Colonic mucosa (tissue), 4 donors: ENCODE data around the gene ACACA. TPM values are rescaled to one million over a fixed set of nuclear protein-coding genes. Genes with fewer than 3 reads are reported as not detected.
"Not testable (repeated sequence)": the region's sequence is repeated elsewhere in the genome, so short reads cannot be mapped to it uniquely, and the experiment has no call there.

ENCODE experiments used
- DNase-seq: peaks from one replicate; pipeline ENCODE4 v3.0.0-alpha.2; 2020
- H3K27ac ChIP-seq: fragments of 200-600 bp; one replicate; pipeline ENCODE4 v1.8.0; 2021
- H3K27me3 ChIP-seq: fragments of 200-600 bp; one replicate; pipeline ENCODE4 v1.8.0; 2021
- H3K36me3 ChIP-seq: fragments of 200-600 bp; one replicate; pipeline ENCODE4 v1.8.0; 2021
- H3K4me1 ChIP-seq: fragments of 200-600 bp; one replicate; pipeline ENCODE4 v1.8.0; 2021; ENCODE audit warnings: mild to moderate bottlenecking
- H3K4me3 ChIP-seq: fragments of 200-600 bp; one replicate; pipeline ENCODE4 v1.8.0; 2021
- H3K9ac ChIP-seq, 2 donors: one replicate each; pipeline ENCODE4 v1.7.0; 2013; ENCODE audit warnings: control low read depth in 2 of 2, low read depth in 2 of 2, low read length in 2 of 2
- H3K9me3 ChIP-seq: fragments of 200-600 bp; one replicate; pipeline ENCODE4 v1.8.0; 2021
- CTCF ChIP-seq: fragments of 200-600 bp; IDR thresholded peaks from one replicate; pipeline ENCODE4 v1.8.0; 2022; ENCODE audit warnings: antibody characterized with exemption, mild to moderate bottlenecking
- intact Hi-C: fragments of 100-400 bp; cut with DNase I; formaldehyde crosslinking; loops from one replicate; pipeline ENCODE4 v1.14.1; 2022
- total RNA-seq, 2 donors: library from RNA; stranded (reverse); fragmentation: NEBNext Ultra II Directional in 1 of 2; extraction: Animal tissue kit (Norgen Biotek cat#: 25700) in 1 of 2; gene quantifications; one replicate each; pipeline ENCODE4 v1.2.1, GENCODE V29; 2021
- donor health status: healthy.
- donor health status: DM: no; HTN: no; CAD: no.
- donor health status: DM: no; HTN: no; CAD: no.

ACACA gene
- total RNA-seq, 2 donors from 2014 or later = 59.5 to 72.6 TPM

GRCh38 chr17:37405955-37406634 is 541 bp downstream of the ACACA start:
- Histone ChIP-seq H3K9me3 (no peaks in the 10 kb centered on the region), H3K27ac (peak overlapping the region; percentile 97), H3K4me1 (no peaks in the 10 kb centered on the region), H3K9ac (peak overlapping the region; percentile 73 to 89), H3K27me3 (no peaks in the 10 kb centered on the region), H3K36me3 (no peaks in the 10 kb centered on the region), H3K4me3 (peak overlapping the region; percentile 72)
- TF ChIP-seq CTCF = no peak
- intact Hi-C loops = no loop called here
- no peak for DNase-seq

GRCh38 chr17:37405522-37405921 is 1.1 kb downstream of the ACACA start:
- H3K27ac ChIP-seq, H3K36me3 ChIP-seq, H3K9me3 ChIP-seq, H3K9ac ChIP-seq, H3K4me1 ChIP-seq, intact Hi-C loops, H3K27me3 ChIP-seq: not testable (repeated sequence)
- DNase-seq = peak; percentile 27
- H3K4me3 ChIP-seq = peak overlapping the region; percentile 72

- no peaks in the 10 kb centered on the region for H3K27me3 ChIP-seq
- no peak overlapping the region for H3K4me3 ChIP-seq
- no peak for DNase-seq
- intact Hi-C loops = no loop called here
- H3K9ac ChIP-seq = no peak overlapping the region
- H3K9me3 ChIP-seq = no peaks in the 10 kb centered on the region
- H3K4me1 ChIP-seq = no peaks in the 10 kb centered on the region
- no peaks in the 10 kb centered on the region for H3K36me3 ChIP-seq
- no peak for TF ChIP-seq CTCF
- H3K27ac ChIP-seq = no peak overlapping the region
Observed at GRCh38 chr17:37400505-37400904, 6.1 kb downstream of the ACACA start.

GRCh38 chr17:37399265-37399803 is 7.3 kb downstream of the ACACA start:
- TF ChIP-seq CTCF = no peak
- peak; percentile 19 for DNase-seq
- Histone ChIP-seq H3K9me3 (no peaks in the 10 kb centered on the region), H3K27ac (no peak overlapping the region), H3K4me1 (no peaks in the 10 kb centered on the region), H3K9ac (no peak overlapping the region), H3K27me3 (no peaks in the 10 kb centered on the region), H3K36me3 (no peaks in the 10 kb centered on the region), H3K4me3 (no peak overlapping the region)
- intact Hi-C loops = no loop called here

GRCh38 chr17:37393352-37393751 is 13.3 kb downstream of the ACACA start:
- Histone ChIP-seq H3K27me3 (no peaks in the 10 kb centered on the region), H3K9me3 (no peaks in the 10 kb centered on the region), H3K9ac (no peak overlapping the region), H3K4me3 (no peak overlapping the region), H3K4me1 (no peaks in the 10 kb centered on the region), H3K36me3 (no peaks in the 10 kb centered on the region), H3K27ac (no peak overlapping the region)
- DNase-seq = no peak
- TF ChIP-seq CTCF = no peak
- intact Hi-C loops = no loop called here

GRCh38 chr17:37392024-37392590 is 14.5 kb downstream of the ACACA start:
- no peak for DNase-seq
- Histone ChIP-seq H3K4me1 (no peaks in the 10 kb centered on the region), H3K9ac (no peak overlapping the region), H3K27me3 (no peaks in the 10 kb centered on the region), H3K4me3 (no peak overlapping the region), H3K36me3 (no peaks in the 10 kb centered on the region), H3K27ac (no peak overlapping the region), H3K9me3 (no peaks in the 10 kb centered on the region)
- intact Hi-C loops = no loop called here
- TF ChIP-seq CTCF = no peak
